HEK293T (cell line): ENCODE data around the gene PRKCA.

ENCODE experiments used
- BHLHE40 ChIP-seq: fragments of 450-650 bp; IDR thresholded peaks from 2 replicates; pipeline ENCODE4 v1.6.1; 2016; ENCODE audit warnings: mild to moderate bottlenecking, moderate library complexity, borderline replicate concordance
- L3MBTL2 ChIP-seq: fragments of 450-650 bp; conservative IDR thresholded peaks from 2 replicates; pipeline ENCODE4 v1.6.1; 2016; ENCODE audit warnings: mild to moderate bottlenecking
- SP1 ChIP-seq: fragments of 450-650 bp; IDR thresholded peaks from 2 replicates; pipeline ENCODE4 v1.6.1; 2017

DNA sequence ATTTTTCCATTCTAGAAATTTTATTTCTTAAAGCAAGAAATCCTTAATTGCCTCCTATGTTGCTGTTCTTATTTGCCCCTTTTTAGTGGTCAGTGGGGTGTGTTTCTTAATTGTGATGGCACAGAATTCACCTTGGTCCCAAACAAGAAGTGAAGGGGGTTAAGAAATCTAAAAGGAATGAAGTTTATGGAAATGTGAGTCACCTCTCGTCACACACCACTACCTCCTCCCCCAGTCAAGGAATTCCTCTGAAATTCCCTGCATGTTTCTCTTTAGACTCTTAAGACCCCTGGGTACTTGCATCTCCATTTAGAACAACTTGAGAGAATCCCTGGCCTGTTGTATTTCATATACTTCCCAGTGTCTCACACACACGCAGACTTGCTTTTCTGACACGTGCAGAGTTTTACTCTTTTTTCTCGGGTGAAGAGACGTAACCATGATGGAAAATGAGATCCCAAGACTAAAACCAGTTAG, 247.4 kb downstream of the PRKCA start:
- TF ChIP-seq SP1: no peak
- no peak for TF ChIP-seq BHLHE40
- TF ChIP-seq L3MBTL2: no peak
